HL-60 (cell line): ENCODE results near the gene CTPS2.
"Not testable (repeated sequence)": the region's sequence is repeated elsewhere in the genome, so short reads cannot be mapped to it uniquely, and the experiment has no call there.

Source experiments
- DNase-seq, 2 experiments: peaks; one replicate each; pipeline ENCODE4 v3.0.0-alpha.2; 2010 to 2020; ENCODE audit warnings: low read depth in 1 of 2, low spot score in 1 of 2
- H3K27ac ChIP-seq: fragments of 250-450 bp; sonication (Bioruptor Pico); replicated peaks from 2 replicates; pipeline ENCODE4 v1.5.1; 2020; ENCODE audit warnings: mild to moderate bottlenecking, moderate library complexity
- H3K27me3 ChIP-seq: fragments of 250-450 bp; sonication (Bioruptor Pico); 2 replicates; pipeline ENCODE4 v1.5.1; 2021; ENCODE audit warnings: mild to moderate bottlenecking, moderate library complexity; ENCODE audit not compliant: insufficient read depth, poor library complexity, severe bottlenecking
- H3K4me3 ChIP-seq: replicated peaks from 2 replicates; pipeline ENCODE4 v1.5.1; 2011; ENCODE audit warnings: mild to moderate bottlenecking, control low read depth, low read length; ENCODE audit not compliant: insufficient read depth
- GABPA ChIP-seq: IDR thresholded peaks from 2 replicates; pipeline ENCODE4 v1.6.1; 2012; ENCODE audit warnings: low read depth
- POLR2AphosphoS5 ChIP-seq: IDR thresholded peaks from 2 replicates; pipeline ENCODE4 v1.6.1; 2012; ENCODE audit warnings: low read depth
- SPI1 ChIP-seq: IDR thresholded peaks from 2 replicates; pipeline ENCODE4 v1.6.1; 2012; ENCODE audit warnings: low read depth, mild to moderate bottlenecking, borderline replicate concordance
- TF ChIP-seq, protein P1 (sequence below): IDR thresholded peaks from one replicate; pipeline ENCODE4 v1.5.1; 2011; ENCODE audit warnings: low read length, control low read depth, inconsistent platforms; ENCODE audit not compliant: insufficient read depth
- TF ChIP-seq, protein P2 (sequence below): IDR thresholded peaks from 2 replicates; pipeline ENCODE4 v1.6.1; 2012; ENCODE audit warnings: low read depth; ENCODE audit not compliant: insufficient replicate concordance

The CTPS2 gene

DNA sequence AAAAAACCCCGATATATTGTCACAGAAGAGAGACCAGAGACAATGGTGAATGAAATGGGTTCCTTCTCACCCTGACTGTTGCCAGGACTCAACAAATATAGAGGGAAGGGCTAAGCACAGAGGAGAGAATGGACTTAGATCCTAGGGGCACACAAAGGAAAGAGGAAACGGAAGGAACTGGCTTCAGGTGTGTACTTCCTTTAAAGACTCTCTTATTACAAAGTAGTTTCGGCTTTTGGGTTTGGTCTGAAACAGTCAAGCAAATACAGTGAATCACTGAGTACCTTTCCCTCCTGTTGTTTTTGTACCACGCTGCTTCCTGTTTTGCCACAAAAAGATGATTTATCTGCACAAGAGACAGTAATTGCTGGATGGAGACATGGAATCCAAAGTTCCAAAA, 108.6 kb downstream of the CTPS2 start:
- Histone ChIP-seq H3K27me3 (no peaks in the 10 kb centered on the region), H3K4me3 (no peak overlapping the region), H3K27ac (no peak overlapping the region)
- no peak for DNase-seq
- TF ChIP-seq, protein P1, sequence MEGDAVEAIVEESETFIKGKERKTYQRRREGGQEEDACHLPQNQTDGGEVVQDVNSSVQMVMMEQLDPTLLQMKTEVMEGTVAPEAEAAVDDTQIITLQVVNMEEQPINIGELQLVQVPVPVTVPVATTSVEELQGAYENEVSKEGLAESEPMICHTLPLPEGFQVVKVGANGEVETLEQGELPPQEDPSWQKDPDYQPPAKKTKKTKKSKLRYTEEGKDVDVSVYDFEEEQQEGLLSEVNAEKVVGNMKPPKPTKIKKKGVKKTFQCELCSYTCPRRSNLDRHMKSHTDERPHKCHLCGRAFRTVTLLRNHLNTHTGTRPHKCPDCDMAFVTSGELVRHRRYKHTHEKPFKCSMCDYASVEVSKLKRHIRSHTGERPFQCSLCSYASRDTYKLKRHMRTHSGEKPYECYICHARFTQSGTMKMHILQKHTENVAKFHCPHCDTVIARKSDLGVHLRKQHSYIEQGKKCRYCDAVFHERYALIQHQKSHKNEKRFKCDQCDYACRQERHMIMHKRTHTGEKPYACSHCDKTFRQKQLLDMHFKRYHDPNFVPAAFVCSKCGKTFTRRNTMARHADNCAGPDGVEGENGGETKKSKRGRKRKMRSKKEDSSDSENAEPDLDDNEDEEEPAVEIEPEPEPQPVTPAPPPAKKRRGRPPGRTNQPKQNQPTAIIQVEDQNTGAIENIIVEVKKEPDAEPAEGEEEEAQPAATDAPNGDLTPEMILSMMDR, result no peak
- TF ChIP-seq GABPA (no peak), POLR2AphosphoS5 (no peak), SPI1 (no peak)
- TF ChIP-seq, protein P2, sequence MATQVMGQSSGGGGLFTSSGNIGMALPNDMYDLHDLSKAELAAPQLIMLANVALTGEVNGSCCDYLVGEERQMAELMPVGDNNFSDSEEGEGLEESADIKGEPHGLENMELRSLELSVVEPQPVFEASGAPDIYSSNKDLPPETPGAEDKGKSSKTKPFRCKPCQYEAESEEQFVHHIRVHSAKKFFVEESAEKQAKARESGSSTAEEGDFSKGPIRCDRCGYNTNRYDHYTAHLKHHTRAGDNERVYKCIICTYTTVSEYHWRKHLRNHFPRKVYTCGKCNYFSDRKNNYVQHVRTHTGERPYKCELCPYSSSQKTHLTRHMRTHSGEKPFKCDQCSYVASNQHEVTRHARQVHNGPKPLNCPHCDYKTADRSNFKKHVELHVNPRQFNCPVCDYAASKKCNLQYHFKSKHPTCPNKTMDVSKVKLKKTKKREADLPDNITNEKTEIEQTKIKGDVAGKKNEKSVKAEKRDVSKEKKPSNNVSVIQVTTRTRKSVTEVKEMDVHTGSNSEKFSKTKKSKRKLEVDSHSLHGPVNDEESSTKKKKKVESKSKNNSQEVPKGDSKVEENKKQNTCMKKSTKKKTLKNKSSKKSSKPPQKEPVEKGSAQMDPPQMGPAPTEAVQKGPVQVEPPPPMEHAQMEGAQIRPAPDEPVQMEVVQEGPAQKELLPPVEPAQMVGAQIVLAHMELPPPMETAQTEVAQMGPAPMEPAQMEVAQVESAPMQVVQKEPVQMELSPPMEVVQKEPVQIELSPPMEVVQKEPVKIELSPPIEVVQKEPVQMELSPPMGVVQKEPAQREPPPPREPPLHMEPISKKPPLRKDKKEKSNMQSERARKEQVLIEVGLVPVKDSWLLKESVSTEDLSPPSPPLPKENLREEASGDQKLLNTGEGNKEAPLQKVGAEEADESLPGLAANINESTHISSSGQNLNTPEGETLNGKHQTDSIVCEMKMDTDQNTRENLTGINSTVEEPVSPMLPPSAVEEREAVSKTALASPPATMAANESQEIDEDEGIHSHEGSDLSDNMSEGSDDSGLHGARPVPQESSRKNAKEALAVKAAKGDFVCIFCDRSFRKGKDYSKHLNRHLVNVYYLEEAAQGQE, result no peak

DNA sequence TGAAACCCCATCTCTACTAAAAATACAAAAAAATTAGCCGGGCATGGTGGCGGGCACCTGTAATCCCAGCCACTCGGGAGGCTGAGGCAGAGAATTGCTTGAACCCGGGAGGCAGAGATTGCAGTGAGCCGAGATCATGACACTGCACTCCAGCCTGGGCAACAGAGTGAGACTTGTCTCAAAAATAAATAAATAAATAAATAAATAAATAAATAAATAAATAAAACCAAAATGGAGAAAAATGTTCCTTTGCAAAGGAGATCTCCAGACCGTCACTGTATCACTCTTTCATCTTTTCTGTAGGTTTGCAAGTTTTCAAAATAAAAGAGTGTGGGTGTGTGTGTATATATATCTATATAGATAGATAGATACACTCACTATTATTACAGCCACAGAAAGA, 109.2 kb downstream of the CTPS2 start:
- not testable (repeated sequence) for H3K27ac ChIP-seq

DNA sequence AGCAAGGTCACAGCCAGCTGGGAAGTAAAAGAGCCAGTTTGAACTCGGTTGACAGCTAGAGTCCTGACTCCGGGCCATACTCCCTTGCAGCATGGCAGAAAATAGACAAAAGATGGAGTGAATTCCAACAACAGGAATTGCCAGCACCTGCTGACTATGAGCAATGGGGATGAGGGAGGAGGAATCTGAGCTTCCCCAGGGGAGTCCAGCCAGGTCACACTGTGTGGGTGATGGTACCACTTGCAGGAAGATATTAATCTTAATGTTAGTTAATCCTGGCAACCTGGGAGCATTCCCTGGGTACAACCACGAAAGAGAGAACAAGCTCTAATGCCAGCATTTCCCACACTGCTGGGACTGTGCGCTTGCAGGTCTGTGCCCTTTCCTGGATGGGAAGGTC, 110.6 kb downstream of the CTPS2 start:
- no peak overlapping the region for H3K27ac ChIP-seq
- no peak for TF ChIP-seq POLR2AphosphoS5
- TF ChIP-seq, protein P2, result no peak
- no peak for TF ChIP-seq GABPA
- TF ChIP-seq, protein P1, result no peak
- TF ChIP-seq SPI1, result no peak
- DNase-seq, result no peak

More for the DNA sequence above, 109.2 kb downstream of the CTPS2 start:
- not testable (repeated sequence) for H3K27me3 ChIP-seq, H3K4me3 ChIP-seq, DNase-seq

DNA sequence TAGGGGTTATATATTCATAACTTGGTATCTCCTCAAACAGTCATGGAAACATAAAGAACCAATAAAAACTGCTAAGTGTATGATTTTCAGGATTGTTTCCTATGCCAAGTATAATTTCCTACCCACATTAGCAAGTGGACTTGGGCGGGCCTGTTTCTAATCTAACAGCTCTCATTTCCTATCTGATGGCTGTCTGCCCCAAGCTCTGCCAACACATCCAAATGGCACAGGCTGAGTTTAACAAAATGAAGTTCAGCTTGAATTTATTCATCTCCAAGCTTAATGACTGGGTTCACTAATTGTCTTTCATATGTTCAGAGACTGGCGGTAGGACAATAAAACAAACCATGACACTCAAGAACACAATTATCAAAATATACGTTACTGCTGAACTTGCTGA, 118.0 kb downstream of the CTPS2 start:
- TF ChIP-seq POLR2AphosphoS5, result no peak
- TF ChIP-seq, protein P2, result no peak
- TF ChIP-seq SPI1, result no peak
- no peak for TF ChIP-seq GABPA
- TF ChIP-seq, protein P1, result no peak
- no peak for DNase-seq
- no peak overlapping the region for H3K4me3 ChIP-seq
- H3K27me3 ChIP-seq, result no peaks in the 10 kb centered on the region
- no peak overlapping the region for H3K27ac ChIP-seq

More for the DNA sequence above, 110.6 kb downstream of the CTPS2 start:
- no peaks in the 10 kb centered on the region for H3K27me3 ChIP-seq
- H3K4me3 ChIP-seq, result no peak overlapping the region
